HG03565 (cell line): ENCODE data around the gene SH3TC1.

ENCODE experiments used
- ATAC-seq: cut with Tn5 transposase; IDR thresholded peaks from one replicate; pipeline ENCODE4 v1.9.1; 2021; ENCODE audit warnings: mild to moderate bottlenecking, moderate library complexity; ENCODE audit not compliant: unreplicated experiment

The SH3TC1 gene

GRCh38 chr4:8259743-8260430 lies 60.8 kb downstream of the SH3TC1 start:
- no peak for ATAC-seq

- ATAC-seq, result no peak
Observed at GRCh38 chr4:8260656-8261111, 61.6 kb downstream of the SH3TC1 start.

GRCh38 chr4:8261851-8262535 lies 62.9 kb downstream of the SH3TC1 start:
- no peak for ATAC-seq

GRCh38 chr4:8262637-8263322 lies 63.7 kb downstream of the SH3TC1 start:
- ATAC-seq, result no peak

GRCh38 chr4:8263397-8263796 lies 64.3 kb downstream of the SH3TC1 start:
- ATAC-seq, result no peak

- ATAC-seq, result no peak
Observed at GRCh38 chr4:8264106-8264505, 65.0 kb downstream of the SH3TC1 start.

- no peak for ATAC-seq
Observed at GRCh38 chr4:8265171-8265929, 66.3 kb downstream of the SH3TC1 start.

GRCh38 chr4:8266088-8266487 lies 67.0 kb downstream of the SH3TC1 start:
- ATAC-seq, result no peak

- no peak for ATAC-seq
Observed at GRCh38 chr4:8266508-8266907, 67.4 kb downstream of the SH3TC1 start.

- no peak for ATAC-seq
Observed at GRCh38 chr4:8267077-8267476, 68.0 kb downstream of the SH3TC1 start.

GRCh38 chr4:8268211-8268610 lies 69.1 kb downstream of the SH3TC1 start:
- no peak for ATAC-seq

GRCh38 chr4:8268901-8269534 lies 69.9 kb downstream of the SH3TC1 start:
- no peak for ATAC-seq

GRCh38 chr4:8269535-8270417 lies 70.7 kb downstream of the SH3TC1 start, which contains the start of gene HTRA3:
Gene HTRA3, plus strand, starts transcription at chr4:8269754. Its CDS starts 215 bp downstream, at chr4:8269969.
- ATAC-seq, result no peak

- no peak for ATAC-seq
Observed at GRCh38 chr4:8270418-8270771, 71.3 kb downstream of the SH3TC1 start.

GRCh38 chr4:8270912-8271815 lies 72.1 kb downstream of the SH3TC1 start:
- no peak for ATAC-seq

- ATAC-seq, result no peak
Observed at GRCh38 chr4:8271821-8272220, 72.7 kb downstream of the SH3TC1 start.

- ATAC-seq, result no peak
Observed at GRCh38 chr4:8272472-8273428, 73.7 kb downstream of the SH3TC1 start.

- no peak for ATAC-seq
Observed at GRCh38 chr4:8273450-8273849, 74.4 kb downstream of the SH3TC1 start.
